Activated T-helper 1 cell treated with anti-CD3 and anti-CD28 coated beads, Interleukin-2, amount 50 U/mL, for 16 hours (primary cell): ENCODE results near the gene DNAJC8.

Experiments
- DNase-seq, 2 donors: peaks; one replicate each; pipeline ENCODE4 v3.0.0-alpha.2; 2020; ENCODE audit warnings: low read depth in 1 of 2, low spot score in 1 of 2

DNAJC8 gene

DNA sequence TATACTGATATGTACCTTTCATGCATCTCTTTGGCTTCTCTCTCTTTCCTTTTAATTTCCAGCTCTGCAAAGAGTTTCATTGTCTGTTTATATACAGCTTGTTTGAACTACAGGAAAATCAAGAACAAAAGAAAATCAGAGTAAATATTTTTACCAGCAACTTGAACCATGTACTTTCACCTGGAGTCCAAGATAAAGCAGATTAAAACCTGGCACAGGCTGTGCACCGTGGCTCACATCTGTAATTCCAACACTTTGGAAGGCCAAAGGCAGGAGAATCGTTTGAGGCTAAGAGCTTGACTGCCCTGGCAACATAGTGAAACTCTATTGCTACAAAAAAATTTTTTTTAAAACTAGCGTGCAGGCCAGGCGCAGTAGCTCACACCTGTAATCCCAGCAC, 27.6 kb downstream of the DNAJC8 start:
- no peak for DNase-seq

DNA sequence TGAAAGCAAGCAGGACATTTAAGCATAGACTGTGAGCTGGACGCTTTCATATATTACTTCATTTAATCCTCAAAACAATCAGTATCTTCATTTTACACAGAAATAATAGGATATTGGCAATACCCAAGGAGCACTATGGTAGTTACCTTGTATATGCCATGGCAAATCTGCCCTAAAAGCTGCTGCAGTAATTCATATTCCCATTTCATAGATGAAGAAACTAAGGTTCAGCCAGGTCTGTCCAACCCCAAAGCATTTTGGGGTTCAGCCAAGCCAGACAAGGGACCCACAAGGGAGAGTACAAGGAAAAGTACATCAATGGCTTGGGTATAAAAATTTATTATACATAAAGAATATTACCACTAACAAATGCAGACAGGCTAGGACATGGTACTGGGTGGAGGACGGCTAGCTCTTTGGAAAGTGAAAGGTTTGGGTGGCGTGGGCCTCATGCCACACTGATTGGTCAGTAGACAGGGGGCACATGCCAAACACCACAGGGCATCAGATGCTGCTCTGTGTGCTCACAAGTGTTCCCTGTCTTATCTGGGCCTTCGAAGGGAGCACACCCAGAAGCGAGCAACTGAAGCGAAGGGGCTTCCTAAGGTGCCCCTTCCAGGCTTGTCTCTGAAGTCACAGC, 32.5 kb downstream of the DNAJC8 start:
- DNase-seq, result no peak

DNA sequence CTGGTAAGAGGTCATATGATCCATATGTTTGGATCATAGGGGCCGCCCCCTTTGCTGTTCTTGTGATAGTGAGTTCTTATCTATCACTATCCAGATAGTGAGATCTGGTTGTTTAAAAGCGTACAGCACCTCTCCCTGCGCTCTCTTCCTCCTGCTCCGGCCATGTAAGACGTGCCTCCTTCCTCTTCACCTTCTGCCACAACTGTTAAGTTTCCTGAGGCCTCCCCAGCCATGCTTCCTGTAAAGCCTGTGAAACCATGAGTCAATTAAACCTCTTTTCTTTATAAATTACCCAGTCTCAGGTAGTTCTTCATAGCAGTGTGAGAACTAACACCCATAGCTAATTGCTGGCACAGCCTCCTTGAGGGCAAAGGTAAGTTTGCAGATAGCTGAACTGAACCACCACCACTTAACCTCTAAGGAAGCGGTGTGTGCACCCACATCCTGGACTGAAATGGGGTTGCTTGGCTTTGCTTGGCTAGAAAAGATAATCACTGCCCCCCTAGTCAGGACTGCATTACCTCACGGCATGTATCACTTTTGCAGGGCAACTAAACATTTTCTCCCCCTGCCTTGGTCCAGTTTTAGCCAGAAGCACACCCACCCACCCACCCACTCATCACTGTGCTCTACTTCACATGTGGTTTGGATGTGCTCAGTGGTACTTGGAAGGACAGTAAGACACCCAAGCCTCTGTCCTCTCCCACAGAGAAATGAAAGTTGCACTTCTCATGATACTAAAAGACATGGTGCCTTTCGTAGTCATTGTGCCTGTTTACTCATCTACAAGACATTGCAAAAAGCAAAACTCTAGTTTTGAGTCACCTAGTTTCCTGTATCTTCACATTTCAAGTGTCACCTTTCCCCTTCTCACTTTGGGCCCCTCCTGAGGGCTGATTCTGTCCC, 33.2 kb downstream of the DNAJC8 start:
- peak; percentile 17 to 19 for DNase-seq

DNA sequence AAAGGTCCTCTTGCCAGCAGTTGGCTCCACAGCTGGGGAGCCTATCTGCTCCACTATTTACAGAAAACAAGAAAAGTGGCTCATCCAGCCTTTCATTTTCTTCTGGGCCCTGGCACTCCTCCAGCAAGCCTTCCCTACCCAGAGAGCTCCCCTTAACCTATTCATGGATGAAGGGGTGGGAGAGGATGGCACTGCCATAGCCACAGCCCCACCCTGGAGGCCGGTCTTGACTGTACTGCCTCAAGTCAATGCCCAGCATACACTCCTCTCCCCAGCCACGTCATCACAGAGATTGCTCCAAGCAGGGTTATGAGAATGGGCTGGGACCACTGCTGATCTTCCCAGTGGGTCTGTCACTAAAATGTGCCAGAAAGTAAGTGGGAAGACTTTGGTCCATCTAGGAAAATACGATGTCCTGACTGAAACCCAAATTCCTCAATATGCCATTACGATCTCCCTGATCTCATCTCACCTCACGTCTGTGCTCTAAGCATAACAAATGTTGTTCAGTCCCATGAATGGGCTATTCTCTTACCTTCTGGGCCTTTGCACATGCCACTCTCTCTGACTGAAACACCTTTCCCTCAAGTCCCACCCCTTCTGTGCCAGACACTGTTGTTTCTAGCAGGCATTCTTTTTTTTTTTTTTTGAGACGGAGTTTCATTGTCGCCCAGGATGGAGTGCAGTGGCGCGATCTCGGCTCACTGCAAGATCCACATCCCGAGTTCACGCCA, 35.0 kb downstream of the DNAJC8 start:
- DNase-seq, result no peak

DNA sequence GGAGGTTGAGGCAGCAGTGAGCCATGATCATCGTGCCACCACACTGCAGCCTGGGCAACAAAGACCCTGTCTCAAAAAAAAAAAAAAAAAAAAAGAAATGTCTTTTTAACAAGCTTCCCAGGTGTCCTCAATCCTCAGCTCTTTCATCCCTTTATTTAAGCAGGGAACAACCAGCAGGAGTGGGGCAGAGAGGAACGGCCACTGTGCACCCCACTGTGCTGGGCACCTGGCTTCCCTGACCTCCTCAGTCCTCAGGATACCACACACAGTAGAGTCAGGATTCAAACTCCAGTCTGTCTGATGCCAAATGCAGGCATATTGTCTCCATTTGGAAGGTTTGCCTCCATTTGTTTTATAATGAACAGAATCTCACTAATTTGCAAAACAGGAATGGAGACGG, 36.5 kb downstream of the DNAJC8 start:
- DNase-seq, result no peak

DNA sequence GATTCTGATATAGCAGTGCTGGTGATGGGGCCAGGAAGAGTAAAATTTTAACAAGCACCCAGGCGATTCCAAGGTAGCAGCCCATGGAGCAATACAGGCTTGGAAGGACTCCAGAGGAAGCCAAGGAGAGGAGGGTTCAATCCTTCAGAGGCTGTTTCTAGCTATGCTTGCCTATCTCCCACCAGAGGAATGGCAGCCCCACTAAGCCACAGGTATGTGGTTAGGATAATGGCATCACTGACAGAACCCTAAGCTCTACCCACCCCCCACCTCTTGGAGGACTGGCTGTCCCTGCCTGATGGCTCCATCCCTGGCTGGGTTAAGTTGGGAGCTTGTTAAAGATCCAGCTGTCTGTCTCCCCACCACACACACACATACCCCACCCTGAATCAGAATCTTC, 37.0 kb downstream of the DNAJC8 start:
- no peak for DNase-seq

DNA sequence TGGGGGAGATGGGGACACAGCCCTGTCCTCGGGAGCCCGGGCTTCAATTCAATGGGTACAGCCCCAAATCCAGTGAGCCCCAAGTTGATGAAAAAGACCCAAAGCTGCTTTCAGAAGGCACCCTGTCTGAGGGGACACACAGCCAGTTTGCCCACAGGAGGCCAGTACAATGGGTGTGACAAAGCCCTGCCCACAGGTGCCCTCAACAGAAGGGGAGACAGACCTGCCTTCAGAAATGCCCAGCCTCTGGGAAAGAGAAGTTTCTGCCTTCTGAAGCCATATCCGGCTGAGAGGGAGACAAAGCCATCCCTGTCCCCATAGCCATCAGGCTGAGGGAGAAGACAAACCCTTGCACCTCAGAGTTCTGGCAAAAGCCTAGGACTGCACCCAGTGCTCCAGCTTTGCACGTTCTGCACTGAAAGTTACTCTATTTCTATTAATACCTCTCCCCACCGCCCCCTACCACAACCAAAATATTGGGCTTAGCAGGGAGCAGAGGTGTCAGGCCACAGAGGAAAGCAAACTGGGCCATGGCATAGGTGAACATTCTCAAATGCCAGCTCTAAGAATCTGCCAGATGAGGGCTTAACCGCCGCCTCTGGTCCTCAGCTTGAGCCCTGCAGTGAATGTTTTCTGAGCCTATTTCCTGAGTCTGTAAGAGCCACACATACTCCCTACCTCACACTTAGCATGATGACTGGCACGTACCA, 38.3 kb downstream of the DNAJC8 start:
- DNase-seq, result no peak

DNA sequence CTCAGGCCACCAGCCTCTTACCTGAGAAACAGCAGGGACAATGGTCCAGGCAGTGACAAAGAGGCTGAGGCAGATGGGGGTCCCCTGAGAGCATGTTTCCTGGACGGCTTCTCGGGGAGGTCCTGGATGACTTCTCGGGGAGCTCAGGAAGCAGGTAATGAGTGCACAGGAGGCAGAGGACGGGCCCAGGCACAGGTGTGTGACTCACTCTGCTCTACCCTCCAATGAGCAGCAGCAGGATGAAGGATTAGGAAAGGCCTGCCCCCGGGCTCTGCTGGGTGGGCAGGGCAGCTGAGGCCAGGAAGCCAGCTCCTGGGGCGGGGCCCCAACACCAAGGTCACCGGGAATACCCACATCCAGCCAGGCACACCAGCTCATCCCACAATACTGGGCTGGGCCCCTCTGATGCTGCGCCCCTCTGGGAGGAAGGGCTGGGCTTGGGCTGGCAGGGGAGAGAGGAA, 39.1 kb downstream of the DNAJC8 start:
- DNase-seq, result no peak

DNA sequence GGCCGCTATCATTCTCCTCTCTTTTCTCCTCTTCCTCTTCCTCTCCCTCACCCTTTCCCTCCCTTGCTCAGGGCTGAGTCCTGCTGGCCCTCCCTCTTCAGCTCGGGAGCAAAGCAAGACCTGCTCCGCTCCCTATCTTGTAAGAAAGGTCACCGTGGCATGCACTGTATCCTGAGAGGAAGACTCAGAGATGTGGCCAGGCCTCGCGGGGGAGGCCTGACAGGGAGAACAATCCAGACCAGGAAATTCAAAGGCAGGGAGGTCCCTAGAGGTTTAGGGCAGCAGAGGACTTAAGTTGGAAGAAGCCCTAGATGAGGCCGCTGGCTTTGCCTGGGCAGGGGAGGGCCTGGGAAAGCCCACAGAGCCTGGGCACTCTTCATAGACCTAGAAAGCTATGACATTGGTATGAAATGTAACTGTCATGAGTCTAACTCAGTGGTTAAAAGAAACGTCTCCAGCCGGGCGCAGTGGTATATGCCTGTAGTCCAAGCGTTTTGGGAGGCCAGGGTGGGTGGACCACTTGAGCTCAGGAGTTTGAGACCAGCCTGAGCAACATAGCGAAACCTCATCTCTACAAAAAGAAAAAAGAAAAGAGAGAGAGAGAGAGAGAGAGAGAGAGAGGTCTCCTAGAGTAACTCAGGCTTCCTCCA, 41.7 kb downstream of the DNAJC8 start:
- no peak for DNase-seq

DNA sequence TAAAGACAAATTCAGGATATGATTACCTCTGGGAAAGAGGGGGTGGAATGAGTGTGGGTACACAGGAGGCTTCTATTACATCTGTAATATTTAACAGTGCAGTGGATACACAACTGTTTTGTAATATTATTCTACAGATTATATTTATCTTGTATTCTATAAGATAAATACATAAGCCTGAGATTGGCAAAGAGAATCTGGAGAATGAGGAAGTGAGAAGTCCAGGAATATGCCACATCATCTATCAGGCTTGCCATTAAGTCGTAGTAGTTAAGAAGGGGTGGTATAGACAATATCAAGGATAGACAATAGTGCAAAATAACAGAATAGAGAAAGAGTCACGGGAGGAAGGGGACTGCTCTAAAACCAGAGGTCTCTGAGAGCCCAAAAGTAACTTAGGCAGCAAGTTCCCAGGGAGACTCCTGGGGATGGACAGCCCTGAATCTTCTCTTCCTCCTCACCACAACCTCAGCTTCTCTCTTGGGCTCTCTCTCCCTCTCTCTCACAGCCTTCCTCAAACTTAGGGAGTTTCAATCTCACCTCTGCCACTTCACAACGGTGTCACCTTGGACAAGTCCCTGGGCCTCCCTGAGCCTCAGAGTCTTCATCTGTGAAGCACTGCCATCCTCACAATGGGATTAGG, 42.4 kb downstream of the DNAJC8 start:
- no peak for DNase-seq

DNA sequence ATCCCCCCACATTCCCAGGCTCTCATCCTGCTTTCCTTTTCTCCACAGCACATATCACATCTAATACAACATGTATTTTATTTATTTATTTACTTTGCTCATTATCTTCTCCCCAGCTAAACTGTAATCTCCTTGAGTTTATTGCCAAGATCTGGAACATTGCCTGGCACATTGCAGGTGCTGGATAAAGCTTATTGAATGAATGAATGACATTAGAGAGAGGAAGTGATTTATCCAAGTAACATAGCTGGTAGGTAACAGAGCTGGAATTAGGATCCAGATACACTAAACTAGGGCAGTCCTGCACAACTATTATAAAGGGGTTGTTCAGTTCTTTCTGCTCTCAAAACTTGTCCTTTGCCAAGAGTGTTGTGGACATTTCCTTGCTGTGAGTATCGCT, 47.8 kb downstream of the DNAJC8 start:
- DNase-seq, result no peak

DNA sequence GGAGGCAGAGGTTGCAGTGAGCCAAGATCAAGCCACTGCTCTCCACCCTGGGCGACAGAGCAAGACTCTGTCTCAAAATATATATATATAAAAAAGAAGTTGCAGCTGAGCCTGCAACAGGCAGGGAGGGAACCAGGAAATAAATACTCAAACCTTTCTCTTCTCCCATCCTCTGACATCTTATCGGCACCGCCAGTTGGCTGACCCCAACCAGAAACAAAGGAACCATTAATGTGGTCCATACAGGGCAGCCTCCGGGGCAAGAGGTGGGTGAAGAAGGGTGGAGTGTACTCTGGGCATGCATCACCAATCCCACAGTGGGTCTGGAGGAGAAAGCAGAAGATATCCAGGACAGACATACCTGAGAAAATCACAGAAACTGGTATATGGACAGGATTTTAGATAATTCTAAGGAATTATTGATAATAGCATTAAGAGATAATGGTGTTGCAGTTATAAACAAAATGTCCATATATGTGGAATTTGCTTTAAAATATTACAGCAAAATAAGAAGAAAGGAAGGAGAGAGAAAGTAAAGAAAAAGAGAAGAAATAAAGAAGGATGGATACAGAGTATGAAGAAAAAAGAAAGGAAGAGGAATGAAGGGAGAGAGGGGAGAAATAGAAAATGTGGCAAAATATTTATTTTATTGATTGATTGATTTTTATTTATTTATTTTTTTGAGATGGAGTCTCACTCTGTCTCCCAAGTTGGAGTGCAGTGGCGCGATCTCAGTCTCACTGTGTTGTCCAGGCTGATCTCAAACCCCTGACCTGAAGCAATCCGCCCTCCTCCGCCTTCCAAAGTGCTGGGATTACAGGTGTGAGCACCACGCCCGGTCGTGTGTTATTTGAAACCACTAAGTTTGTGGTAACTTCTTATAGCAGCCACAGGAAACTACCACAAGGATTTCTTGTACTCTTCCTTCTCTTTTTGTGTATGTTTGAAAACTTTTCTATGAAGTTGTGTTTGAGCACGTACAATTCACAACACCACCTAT, 52.2 kb downstream of the DNAJC8 start:
- DNase-seq, result no peak

DNA sequence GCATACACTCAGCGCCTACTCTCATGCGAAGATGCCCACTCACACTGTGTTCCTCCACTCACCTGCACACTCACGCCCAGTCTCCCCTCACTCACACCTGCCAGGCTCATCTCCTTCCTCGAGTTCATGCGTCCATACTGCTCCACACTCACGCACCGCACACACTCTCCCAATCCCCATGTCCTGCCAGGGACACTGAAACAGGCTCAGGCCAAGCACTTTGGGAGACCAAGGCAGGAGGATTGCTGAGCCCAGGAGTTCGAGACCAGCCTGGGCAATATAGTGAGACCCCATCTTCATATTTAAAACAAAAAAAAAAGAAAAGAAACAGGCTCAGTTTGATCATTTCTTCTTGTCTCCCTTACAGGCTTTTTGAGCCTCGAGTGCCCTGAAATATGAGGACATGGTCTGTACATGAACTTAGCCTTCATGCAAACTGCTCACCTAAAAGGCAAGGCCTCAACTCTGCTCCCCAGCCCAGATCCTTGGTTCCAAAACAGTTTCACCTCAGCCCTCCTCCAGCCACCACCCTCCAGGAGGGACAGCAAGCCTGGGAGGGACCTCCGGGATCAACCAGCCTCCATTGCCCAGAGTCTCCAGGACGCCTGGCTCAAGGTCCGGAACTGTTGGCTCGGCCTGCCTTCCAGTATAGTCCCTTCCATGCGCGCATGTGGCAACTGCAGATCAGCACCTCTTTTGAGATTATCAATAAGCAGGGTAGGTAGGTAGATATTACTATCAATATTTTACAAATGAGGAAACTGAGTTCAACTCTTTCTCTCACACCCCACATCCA, 53.9 kb downstream of the DNAJC8 start:
- DNase-seq, result no peak

DNA sequence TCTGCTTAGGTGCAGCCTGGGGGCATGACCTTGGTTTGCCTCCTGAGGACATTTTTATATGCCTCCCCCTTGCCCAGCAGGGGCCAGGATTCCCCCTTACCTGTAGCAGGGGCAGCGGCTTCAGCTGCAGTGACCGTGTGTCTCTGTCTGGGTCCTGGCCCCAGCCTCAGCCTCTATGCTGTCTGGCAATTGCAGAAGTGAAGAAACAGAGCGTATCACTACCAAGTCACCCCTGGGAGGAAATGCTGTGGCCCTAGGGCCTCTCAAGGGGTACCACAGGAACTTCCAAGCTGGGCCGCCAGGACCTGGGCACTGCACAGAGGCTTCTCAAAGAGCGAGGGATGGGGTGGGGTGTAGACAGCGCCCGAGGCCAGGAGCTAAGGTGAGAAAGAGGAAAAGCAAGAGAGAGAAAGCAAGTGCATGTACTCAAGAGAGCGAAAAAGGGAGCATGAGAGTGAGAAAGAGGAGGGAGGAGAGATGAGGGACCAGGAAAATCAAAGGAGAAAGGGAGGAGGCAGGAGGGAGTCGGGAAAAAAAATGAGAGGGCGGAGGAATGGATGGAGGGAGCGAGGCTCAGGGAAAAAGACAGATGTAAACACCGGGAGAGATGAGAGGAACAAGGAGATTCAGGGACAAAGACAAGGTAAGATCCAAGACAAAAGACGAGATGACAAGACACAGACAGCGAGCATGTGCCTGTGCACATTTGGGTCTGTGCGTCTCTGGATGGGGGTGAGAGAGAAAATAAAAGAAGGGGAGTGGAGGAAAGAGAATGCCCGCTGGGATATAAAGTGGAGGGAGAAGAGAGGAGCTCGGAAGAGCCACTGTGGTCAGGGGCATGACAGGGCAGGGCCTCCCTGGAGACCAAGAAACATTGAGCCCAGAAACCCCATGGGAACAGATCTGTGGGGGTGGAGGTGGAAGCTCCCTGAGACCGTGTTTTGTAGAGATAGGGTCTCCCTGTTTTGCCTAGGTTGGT, 56.0 kb downstream of the DNAJC8 start, which contains the start of gene PTAFR:
Gene PTAFR (minus strand): TSS at position 199 of the 979 bp plus-strand sequence. CDS start 25,669 bp downstream, outside the sequence.
- DNase-seq, result no peak

DNA sequence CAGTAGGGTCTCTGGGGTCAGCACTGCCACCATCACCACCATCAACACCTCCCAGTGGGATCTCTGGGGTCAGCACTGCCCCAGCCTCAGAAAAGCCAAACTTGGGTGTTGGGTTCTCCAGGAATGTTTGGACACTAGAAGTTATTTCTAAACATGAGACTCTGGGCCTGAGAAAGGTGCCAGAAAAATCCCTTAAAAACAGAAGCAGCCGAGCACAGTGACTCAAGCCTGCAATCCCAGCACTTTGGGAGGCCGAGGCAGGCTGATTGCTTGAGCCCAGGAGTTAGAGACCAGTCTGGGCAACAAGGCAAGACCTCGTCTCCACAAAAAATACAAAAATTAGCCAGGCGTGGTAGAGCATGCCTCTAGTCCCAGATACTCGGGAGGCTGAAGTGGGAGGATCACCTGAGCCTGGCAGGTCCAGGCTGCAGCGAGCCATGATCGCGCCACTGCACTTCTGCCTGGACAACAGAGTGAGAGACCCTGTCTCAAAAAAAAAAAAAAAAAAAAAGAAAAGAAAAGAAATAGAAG, 56.8 kb downstream of the DNAJC8 start:
- DNase-seq, result no peak

DNA sequence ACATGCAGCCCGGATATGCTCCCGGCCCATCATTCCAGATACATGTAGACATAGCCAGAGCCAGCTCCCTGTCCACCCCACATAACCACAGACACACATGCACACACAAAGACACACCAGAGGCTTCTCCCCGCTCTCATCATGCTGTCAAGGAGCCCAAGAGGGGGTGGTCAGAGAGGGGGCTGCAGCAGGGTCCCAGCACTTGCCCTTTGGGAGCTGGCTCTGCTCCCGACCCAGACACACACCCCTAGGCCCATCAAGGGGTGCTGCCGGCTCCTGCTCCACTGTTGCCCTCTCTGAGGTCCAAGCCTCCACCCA, 58.9 kb downstream of the DNAJC8 start:
- DNase-seq, result no peak
